Suppressor macrophage (primary cell): ENCODE data around the gene ANO6.
A peak's percentile ranks its signal among the peaks of the same experiment; 100 is the strongest.

Experiments used
- DNase-seq, 4 experiments: peaks; one replicate each; pipeline ENCODE4 v3.0.0-alpha.2; 2020 to 2022

Gene ANO6

GRCh38 chr12:45415393-45415817 lies 199.5 kb downstream of the ANO6 start:
- peak; percentile 91 to 98 (median 92) for DNase-seq

- peak in 2 of 4 experiments; percentile 25 to 55 for DNase-seq
Measured at GRCh38 chr12:45416126-45416525, 200.2 kb downstream of the ANO6 start.

DNA sequence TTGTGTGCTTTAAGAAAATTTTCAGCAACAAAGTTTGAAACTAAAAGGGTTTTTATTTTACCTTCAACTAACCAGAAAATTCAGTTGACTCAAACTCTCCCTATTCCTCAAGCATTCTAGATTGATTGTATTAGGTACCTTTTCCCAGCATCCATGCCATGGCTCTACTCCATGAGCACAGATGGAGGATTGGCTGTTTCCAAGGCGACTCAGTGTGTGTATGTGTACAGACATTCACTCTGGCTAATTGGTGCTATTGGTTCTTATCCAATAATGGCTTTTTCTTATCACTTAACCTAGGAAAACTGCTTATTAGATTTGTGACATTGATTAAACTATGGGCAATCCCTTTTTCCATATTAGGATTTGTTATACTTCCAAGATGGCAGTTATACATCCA lies 202.6 kb downstream of the ANO6 start:
- DNase-seq, result no peak

- no peak for DNase-seq
Measured at GRCh38 chr12:45419317-45419814, 203.5 kb downstream of the ANO6 start.

DNA sequence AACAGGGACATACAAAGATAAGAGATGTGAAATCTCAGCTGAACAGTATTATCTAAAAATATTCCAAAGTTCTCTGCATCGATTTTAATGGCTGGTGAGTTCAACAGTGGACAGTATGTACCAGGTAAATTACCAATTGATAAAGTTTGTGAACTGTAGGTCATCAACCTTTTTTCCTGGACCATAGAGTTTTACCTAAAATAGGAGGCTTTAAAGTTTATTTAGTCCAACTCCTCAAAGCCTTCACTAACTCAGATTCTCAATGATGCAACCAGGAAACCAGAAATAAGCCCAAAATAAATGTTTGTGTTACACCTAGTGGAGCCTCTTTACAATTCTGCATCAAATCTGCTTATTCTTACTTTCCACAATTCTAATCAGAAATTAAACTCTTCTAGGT lies 205.8 kb downstream of the ANO6 start:
- no peak for DNase-seq

DNA sequence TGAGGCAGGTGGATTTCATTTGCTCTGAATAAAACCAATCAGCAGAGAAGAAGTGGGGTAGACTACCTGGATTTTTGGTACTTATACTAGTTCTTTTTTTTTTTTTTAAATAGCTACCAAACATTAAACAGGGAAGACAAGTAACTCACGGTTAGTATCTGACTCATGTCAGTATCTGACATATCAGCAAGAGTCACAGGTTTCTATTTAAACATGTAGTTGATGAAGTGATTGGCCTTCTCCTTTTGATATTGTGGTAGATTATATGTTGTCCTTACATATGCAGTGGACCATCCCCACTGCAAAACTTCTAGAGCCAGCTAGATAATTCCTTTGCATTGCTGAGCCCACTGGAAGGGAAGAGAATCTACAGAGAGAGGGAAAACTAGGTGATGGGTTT lies 208.0 kb downstream of the ANO6 start:
- no peak for DNase-seq

GRCh38 chr12:45425426-45425825 lies 209.5 kb downstream of the ANO6 start:
- no peak for DNase-seq

GRCh38 chr12:45426294-45426693 lies 210.4 kb downstream of the ANO6 start:
- no peak for DNase-seq

GRCh38 chr12:45427042-45427441 lies 211.1 kb downstream of the ANO6 start:
- no peak for DNase-seq

DNA sequence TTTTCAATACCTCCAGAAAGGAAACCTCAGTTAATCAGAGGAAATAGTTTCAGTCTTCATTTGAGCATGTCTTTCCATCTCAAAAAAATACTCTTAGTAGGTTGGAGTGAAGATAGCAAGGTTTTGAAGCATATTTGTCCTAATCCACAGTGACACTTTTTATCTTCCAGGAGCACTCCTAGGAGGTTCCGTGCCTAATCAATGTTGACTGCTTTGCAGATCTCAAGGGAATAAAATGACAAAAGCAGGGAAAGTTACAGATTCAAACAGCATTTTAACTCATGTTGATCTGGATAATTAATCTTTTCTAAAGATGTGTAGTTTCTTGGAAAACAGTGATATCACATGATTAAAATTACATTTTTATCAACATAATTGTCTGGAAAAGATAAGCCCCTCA lies 213.9 kb downstream of the ANO6 start:
- DNase-seq, result no peak

DNA sequence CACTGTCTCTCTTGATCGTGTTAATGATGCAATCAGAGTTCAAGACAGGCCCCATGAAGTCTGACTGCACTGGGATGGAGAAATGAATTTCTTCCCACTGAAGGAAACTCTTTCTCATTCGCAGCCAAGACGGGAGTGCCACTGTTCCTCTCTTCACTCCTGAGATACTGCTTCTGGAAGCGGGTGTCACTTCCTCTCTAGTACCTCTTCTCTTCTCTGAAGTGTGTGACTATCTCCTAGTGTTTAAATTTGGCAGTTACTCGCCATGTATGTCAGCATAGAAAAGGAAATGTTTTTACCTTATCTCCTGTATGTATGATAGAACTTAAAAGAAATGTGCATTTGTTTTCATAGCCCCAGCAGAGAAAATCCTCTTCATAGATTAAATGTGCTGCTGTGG lies 215.2 kb downstream of the ANO6 start:
- DNase-seq, result peak; percentile 5 to 46 (median 42)

DNA sequence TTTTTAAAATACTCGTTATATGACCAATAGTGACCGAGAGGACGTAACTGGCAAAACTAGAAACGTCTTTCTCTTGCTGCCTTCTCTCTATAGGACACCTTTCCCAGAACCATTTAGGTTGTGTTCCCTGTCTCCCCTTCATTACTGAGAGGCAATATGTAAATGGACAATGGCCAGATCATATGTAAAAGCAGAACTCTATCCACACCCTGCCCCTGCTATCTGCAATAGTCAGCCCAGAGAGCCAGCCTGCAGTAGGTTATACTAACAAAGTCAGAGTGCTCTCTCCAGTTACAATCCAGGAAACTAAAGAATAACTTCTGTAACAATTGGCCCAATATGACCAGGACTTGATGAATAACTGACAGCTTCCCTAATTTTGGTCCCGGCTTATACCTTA lies 216.8 kb downstream of the ANO6 start:
- no peak for DNase-seq

DNA sequence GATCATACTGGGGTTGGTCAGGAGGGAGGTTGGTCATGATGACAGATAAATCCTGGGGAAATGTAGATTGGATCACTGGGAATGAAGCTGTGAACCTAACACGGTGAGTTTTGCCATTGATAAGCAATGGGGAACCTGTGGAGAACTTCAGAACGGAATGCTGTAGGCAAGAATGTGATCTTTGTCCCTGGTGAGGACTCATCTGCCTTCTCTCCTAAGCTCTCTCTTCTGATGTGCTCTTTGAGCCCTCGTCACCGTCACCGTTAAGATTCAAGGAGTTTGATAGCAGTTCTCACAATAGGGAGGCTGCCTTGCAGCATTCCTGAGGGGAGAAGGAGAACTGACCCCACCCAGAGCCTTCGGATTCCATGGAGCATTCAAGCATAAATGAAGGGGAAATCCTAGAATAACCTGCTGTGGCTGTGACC lies 217.6 kb downstream of the ANO6 start:
- DNase-seq, result no peak

- DNase-seq, result no peak
Measured at GRCh38 chr12:45434094-45434493, 218.2 kb downstream of the ANO6 start.

DNA sequence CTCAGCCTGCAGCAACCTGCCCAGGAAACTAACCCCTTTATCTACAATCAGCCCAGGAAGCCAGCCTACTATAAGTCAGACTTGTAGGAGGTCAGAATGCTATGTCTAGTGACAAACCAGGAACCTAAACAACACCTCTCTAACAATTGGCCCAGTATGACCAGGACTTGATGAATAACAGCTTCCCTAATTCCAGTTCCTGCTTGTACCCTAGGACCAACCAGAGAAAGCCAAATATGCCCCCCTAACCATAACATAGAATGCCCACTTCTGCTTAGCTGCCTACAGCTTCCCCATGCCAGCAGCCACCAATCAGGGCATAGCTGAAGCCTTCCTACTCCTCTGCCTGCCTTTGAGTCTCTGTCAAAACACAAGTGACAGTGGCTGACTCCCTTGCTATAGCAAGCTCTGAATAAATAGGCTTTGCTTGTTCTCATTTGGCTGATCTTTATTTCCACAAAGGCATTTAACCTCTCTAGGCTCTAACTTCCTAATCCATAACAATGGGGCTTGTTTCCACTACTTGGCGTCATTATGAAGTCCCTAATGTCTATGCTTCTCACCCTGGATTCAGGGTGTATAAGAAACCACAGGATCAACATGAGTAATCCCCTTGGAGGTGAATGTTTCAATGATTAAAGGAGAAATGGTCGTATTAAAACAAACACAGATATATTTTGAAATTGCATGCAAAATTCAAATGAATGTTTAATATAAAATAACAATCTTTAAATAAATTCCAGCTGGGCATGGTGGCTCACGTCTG lies 220.2 kb downstream of the ANO6 start:
- peak; percentile 82 to 95 (median 90) for DNase-seq

- peak; percentile 58 to 83 (median 63) for DNase-seq
Measured at GRCh38 chr12:45439039-45439438, 223.1 kb downstream of the ANO6 start.

GRCh38 chr12:45446013-45446412 lies 230.1 kb downstream of the ANO6 start:
- peak; percentile 7 to 38 (median 23) for DNase-seq

GRCh38 chr12:45458238-45458637 lies 242.3 kb downstream of the ANO6 start:
- DNase-seq, result no peak

GRCh38 chr12:45458854-45459807 lies 243.2 kb downstream of the ANO6 start:
- no peak for DNase-seq

GRCh38 chr12:45462506-45462905 lies 246.6 kb downstream of the ANO6 start:
- DNase-seq, result no peak

DNA sequence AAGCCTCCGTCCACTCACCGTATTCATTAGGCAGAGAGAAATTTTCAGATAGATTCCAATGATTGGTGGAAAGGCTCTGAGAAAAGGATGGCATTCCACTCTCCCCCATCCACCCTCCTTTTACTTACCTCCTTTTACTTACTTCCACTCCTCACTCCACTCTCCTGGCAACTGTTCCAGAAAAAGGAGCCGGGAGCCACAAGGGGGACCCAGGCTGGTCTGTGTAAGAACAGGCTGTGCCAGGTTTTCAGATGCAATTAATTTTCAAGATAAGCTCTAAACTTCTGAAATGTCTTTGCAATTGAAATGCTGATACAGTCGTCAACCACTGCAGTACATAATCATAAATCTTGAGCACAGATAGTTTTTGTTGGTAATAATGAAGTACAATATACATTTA lies 248.8 kb downstream of the ANO6 start:
- DNase-seq, result no peak

DNA sequence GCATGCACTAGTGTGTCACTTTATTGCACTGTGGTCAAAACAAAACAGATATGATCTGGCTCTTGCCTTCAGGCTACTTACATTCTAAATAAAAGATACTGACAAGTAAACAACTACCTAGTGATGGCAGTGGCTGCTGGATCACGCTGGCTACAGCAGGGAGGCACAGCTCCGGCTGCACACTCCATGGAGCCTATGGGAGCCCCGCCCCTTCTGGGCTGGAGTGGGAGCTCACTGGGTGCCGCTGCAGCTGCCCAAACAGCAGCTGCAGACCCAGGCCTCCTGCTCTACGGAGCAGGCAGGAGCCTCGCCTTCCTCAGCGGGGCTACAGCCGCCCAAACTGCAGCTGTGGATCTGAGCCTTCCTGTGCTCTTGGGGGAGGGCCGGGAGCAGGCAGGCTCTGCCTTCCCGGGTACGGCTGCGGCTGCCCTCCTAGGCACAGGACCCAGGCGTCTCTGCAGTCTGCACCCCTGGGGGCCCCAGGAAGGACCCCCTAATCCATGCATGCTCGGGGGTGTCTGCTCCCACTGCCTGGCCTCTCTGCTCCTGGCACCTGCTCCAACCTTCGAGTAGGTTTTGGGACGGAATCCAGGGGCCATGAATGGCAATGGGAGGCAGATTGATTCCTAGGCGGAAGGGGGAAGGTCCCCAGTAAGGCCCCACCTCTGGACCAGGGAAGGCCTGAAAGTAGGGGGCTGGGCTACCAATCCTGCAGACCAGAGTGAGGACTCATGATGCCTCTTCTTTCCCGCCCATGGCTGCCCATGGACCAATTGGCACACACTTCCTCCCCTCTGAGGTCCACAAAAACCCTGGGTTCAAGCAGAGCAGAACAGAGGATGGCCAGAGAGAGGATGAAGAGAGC lies 253.1 kb downstream of the ANO6 start:
- DNase-seq, result no peak
